GM18507 (cell line): Measurements from ENCODE around the gene CARS1.
"Not testable (repeated sequence)": the region's sequence is repeated elsewhere in the genome, so short reads cannot be mapped to it uniquely, and the experiment has no call there.

ENCODE experiments used
- DNase-seq: peaks from one replicate; pipeline ENCODE4 v3.0.0; 2011; ENCODE audit warnings: low read depth; ENCODE audit not compliant: insufficient read length; ENCODE audit errors: extremely low spot score
- FAIRE-seq: peaks from 2 replicates; lab custom pipeline; 2011; peaks lifted over from hg19 to GRCh38; lab: Jason Lieb, UNC

Gene CARS1

DNA sequence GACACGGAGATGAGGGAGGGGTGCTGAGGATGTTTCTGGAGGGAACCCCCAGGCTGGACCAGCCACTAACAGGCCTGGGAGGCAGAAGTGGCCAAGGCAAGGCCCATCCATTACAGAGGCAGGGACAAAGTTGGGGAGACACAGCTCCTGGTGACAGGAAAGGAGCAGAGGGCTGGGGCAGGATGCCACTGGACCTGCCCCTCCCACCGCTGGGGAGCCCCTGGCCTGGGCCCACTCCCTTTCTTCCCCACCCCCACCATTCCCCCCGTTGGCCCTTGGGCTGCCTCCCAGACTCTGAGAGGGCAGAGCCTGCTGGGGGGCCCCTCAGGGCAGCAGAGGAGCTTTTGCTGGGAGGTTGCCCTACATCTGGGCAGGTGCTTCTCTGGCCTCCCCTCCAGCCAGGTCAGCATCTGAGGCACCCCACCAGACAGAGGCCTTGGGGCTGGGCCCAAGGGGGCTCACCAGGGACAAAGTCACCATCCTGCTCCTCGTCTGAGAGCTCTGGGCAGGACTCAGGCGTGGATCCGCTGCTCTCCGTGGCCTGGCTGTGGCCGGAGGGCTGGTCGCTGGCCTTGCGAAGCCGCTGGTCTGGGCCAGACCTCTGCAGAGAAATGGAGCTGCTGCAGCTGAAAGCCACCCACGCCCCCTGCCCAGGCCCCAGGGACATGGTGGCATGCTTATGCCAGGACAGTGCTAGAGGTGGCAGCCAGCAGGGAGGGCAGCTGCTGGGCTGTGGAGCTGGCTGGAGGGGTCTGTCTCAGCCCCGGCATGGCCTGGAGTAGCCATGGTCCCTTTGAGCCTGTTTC is 33.1 kb upstream of the CARS1 start:
- DNase-seq (no peak), FAIRE-seq (no peak)

- DNase-seq (no peak), FAIRE-seq (no peak)
Measured at GRCh38 chr11:3089236-3090061, 32.2 kb upstream of the CARS1 start.

- FAIRE-seq, result no peak
- DNase-seq, result no peak
Measured at GRCh38 chr11:3088806-3089205, 31.6 kb upstream of the CARS1 start.

DNA sequence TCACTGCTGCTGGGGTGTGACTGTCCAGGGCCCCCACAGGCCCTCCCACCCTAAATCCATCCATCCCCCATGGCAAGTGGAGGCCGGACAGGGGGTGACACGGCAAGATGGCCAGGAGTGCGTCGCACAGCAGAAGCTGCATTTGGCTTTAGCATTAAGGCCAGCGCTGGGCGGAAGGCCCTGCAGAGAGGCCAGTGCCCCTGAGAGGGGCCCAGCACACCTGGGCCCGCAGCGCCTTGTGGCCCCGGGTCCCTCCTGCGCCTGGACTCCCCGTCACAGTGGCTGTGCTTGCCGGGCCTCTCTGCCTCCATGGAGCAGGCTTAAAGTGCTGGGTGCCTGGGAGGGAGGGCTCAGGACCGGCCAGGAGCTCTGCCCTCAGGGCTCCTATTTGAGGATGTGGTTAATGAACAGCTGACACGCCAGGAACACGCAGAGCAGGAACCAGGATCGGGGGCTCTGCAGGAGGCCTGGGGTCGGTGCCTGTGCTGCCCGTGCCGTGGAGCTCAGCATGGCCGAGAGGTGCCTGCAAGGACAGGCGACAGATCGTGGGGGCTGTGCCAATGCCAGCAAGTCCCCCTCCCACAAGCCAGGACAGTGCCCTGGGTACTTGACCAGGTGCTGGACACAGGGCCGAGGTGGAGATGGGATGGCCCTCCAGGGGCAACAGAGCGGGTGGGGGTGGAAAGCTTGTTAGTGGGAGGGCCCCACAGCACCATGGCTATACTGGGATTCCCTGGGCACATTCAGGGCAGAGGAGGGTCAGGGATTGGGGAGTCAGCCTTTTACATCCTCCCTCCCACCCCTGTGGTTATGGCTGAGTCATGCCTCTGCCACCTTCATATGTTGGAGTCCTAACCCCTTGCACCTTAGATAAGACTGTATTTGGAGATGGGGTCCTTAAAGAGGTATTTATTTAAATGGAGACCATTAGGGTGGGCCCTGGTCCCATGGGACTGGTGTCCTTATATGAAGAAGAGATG is 30.9 kb upstream of the CARS1 start:
- no peak for DNase-seq

GRCh38 chr11:3087373-3087772 is 30.1 kb upstream of the CARS1 start:
- DNase-seq (no peak), FAIRE-seq (no peak)

More for the DNA sequence above, 30.9 kb upstream of the CARS1 start:
- no peak for FAIRE-seq

GRCh38 chr11:3086671-3087150 is 29.5 kb upstream of the CARS1 start:
- FAIRE-seq (no peak), DNase-seq (no peak)

GRCh38 chr11:3086114-3086513 is 28.9 kb upstream of the CARS1 start:
- DNase-seq (no peak), FAIRE-seq (no peak)

DNA sequence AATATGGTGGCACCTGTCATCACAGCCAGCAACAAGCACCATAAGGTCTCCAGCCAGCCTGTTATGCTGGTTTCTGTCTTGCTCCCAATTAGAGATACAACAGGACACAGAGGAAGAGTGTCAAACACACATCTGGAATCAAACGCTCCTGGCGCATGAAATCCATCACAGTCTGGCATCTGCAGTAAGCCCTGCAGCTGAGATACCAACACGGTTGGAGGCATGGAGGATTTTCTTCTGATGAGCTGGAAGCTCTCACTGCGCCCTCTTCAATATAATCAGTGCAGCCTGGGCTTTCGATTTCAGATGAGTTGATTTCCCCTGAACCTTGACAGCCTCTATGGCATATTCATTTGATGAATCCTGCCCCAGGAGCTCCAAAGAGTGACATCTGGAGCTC is 27.8 kb upstream of the CARS1 start:
- DNase-seq (no peak), FAIRE-seq (no peak)

GRCh38 chr11:3083321-3083720 is 26.1 kb upstream of the CARS1 start:
- DNase-seq (no peak), FAIRE-seq (no peak)

- FAIRE-seq (no peak), DNase-seq (no peak)
Measured at GRCh38 chr11:3081386-3081751, 24.1 kb upstream of the CARS1 start.

DNA sequence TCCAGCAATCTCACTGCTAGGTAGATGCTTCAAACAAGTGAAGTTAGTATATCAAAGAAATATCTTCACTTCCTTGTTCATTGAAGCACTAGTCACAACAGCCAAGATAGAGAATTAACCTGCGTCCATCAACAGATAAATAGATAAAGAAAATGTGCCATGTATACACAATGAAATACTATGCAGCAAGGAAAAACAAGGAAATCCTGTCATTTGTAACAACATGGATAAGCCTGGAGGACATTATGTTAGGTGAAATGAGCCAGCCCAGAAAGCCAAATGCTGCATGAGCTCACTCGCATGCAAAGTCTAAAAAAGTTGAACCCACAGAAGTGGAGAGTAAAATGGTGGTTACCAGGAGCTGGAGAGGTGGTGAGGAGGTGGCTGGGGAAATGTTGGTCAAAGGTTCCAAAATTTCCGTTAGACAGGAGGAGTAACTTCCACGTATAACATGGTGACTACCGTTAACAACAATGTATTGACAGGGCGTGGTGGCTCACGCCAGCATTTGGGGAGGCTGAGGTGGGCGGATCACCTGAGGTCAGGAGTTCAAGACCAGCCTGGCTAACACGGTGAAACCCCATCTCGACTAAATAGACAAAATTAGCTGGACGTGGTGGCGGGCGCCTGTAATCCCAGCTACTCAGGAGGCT is 23.6 kb upstream of the CARS1 start:
- FAIRE-seq (no peak), DNase-seq (no peak)

DNA sequence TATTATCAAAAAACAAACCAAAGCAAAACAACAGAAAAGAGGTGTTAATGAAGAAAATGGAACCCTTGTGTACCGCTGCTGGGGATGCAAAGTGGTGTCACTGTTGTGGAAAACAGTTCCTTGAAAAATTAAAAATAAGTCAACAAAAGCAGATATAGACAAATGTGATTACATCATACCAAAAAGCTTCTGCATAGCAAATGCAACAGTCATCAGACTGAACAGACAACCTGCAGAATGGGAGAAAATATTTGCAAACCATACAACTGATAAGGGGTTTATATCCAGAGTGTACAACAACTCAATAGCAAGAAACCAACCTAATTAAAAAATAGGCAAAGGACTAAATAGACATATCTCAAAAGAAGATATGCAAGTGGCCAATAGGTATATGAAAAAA is 22.9 kb upstream of the CARS1 start:
- DNase-seq (no peak), FAIRE-seq (no peak)

DNA sequence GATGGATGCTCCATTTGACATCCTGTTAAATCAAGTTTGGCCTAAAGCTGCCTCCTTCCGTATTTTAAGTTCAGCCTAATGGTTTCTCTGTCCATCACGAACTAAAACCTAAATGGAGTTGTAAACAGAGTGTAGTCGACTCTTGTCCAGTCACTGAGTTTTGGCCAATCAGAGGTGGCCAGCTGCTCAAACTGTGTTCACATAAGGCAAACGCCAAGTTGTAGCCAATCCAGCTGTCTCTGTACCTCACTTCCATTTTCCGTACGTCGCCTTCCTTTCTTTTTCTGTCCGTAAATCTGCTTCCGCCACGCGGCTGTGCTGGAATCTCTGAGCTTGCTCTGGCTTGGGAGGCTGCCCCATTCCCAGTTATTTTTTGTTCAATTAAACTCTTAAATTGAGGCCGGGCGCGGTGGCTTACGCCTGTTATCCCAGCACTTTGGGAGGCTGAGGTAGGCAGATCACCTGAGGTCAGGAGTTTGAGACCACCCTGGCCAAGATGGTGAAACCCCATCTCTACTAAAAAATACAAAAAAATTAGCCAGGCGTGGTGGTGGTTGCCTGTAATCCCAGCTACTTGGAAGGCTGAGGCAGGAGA is 20.7 kb upstream of the CARS1 start:
- FAIRE-seq (no peak), DNase-seq (no peak)

DNA sequence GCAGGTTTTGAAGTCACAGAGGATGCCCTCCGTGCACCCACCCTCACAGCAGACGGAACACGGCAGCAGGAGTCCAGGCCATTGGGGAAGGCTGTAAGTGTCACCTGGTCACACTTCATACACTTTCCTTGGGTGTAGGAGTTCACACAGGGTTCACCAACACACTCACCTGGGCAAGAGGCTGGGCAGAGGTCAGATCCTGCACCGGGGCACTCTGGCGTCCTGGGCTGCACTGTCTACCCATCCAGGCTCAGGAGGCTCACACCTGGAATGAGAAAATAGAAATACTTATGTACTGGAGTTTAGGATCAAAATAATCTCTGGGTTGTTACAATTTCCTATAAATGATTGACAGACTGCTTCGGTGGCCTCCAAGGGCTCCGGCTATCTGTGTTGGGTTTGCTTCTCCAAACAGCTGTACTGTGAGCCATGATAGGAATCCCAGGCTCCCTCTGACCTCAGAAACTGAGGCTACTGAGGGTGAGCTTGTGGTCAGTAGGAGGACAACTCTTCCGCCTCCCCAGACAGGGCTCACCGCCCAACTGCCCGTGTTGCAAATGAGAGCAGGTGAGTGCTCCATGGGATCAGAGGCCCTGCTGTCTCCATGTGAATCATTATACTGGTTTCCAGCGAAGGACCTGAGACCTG is 20.1 kb upstream of the CARS1 start:
- FAIRE-seq (no peak), DNase-seq (no peak)

GRCh38 chr11:3074912-3075589 is 17.8 kb upstream of the CARS1 start:
- DNase-seq, result no peak
- FAIRE-seq, result no peak

- FAIRE-seq (no peak), DNase-seq (no peak)
Measured at GRCh38 chr11:3073029-3073435, 15.8 kb upstream of the CARS1 start.

GRCh38 chr11:3069425-3069824 is 12.2 kb upstream of the CARS1 start:
- no peak for DNase-seq

DNA sequence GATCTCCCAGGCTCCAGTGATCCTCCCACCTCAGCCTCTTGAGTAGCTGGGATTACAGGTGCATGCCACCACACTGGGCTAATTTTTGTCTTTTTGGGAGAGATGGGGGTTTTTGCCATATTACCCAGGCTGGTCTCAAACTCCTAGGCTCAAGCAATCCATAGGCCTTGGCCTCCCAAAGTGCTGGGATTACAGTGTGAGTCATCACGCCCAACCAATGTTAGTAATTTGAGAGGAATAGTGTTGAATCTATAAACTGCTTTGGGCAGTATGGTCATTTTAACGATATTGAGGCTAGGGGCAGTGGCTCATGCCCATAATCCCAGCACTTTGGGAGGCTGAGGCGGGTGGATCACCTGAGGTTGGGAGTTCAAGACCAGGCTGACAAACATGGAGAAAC is 9.1 kb upstream of the CARS1 start:
- not testable (repeated sequence) for DNase-seq, FAIRE-seq

More at GRCh38 chr11:3069425-3069824, 12.2 kb upstream of the CARS1 start:
- no peak for FAIRE-seq
